NCI-H748 (cell line): ENCODE data around the gene ETFA.
A peak's percentile ranks its signal among the peaks of the same experiment; 100 is the strongest.

Experiments used
- DNase-seq: peaks from one replicate; lab custom pipeline; 2025; ENCODE audit not compliant: unreplicated experiment; lab: John Stamatoyannopoulos, UW

The ETFA gene

DNA sequence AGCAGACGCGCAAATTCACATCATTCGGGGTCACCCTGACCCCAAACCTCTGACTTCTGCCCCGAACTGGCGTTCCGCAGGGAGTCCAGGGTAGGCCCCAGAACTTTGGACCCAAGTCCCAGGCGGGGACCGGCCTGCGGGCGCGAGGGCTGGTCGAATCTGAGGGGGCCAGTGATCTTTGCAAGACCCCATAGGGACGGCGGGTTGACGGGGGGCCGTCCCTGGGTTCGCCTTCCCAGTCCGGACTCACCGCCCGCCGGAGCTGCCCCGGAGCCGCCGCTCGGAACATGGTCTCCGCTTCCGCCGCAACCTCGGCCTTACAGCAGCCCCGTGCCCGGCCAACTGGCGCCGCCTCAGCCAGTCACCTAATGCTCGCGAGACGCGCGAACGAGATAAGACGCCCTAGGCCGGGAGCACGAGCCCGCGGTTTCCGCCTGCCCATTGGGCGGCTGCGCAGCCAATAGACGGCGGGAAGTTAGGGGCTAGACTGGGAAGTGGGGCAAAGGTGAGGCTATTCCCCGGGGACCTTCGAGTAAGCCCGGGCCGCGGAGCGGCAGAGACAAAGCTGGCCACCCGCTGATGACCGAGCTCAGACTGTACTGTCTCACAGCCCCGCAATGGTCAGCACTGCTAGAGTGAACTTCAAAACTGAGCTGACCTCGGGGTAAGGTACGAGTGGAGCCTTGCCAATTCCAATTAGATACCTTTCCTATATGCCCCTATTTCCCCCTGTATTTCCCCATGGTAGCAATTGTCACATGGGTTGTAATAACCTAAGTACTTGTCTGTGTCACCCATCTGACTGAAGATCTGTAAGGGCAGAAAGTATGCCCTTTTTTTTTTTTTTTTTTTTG, at the start of gene ETFA:
ETFA (minus strand) TSS at position 370 of the 854 bp plus-strand sequence; CDS start at position 289, 81 bp downstream.
- DNase-seq, result peak; percentile 93

DNA sequence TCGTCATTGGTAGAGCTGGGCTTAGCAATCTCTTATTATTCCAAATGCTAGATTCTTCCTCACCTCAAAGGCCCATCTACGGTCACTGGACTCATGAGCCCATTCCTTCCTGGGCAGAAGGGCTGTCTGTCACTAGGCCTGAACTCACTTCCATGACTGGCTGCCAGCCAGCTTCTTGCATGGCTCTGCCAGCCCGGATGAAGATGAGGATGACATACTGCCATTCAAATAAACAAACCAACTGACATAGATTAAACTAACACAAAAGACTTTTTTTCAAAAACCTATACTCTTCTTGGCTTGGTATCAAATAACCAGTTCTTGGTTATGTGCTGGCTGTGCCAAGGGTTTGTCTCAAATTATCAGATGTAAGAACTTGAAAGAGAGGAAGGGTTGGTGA, 49.1 kb upstream of the ETFA start:
- no peak for DNase-seq

DNA sequence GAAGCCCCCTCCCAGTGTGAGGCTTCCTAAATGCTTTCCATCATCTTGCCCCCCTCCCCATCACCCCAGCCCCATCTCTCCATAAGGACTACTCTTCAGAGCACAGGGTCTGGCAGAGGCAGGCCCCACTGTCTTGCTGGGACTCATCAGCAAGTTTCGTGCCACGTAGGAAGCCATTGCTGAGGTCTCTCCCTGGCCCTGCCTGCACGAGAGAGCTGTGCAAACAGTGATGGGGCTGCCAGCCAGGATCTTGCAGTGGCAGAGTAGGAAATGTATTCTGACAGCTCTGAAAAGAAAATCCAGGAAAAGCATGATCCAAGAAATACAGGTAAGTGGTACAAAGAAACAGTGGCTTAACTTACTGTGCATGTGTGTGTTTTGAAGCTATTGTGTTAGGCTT, 47.9 kb upstream of the ETFA start:
- no peak for DNase-seq

DNA sequence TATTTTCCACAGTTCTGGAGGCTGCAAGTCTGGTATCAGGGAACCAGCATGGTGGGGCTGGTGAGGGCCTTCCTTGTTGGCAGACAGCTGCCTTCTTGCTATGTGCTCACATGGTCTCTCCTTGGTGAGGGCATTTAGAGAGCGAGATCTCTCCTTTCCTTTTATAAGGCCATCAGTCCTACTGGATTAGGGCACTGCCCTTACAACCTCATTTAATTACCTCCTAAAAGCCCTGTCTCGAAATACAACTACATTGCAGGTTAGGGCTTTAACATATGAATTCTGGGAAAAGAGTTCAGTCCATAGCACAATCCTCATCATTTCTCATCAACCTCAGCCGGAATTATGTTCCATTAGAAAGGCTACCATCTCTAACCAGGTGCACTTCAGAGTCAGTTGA, 47.2 kb upstream of the ETFA start:
- DNase-seq, result no peak

DNA sequence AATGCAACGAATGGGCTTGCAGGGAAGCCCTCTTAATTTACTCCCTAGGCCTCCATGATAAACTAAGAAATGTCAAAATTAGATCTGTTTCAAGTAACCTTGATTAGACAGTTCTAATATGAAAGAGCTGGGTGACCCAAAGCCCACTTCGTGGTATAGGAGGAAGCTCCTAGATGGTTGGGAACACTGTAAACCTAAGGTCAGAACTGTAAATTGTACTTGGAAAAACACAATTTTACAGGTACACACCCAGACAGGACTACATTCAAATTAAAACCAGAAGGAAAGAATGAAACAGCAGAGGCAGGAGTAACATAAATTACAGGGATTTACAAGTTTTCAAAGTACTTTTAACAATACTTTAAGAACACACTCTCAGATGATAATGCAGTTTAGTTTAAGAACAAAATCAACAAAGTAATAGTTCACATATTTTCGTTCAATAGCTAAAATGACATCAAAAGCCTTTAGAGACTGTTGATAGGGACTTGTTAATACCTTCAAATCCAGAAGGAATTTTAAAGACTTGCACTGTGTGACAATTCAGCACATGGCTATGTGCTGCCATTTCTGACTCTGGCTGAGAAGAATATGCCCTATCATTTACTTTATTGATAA, 43.7 kb upstream of the ETFA start:
- no peak for DNase-seq

DNA sequence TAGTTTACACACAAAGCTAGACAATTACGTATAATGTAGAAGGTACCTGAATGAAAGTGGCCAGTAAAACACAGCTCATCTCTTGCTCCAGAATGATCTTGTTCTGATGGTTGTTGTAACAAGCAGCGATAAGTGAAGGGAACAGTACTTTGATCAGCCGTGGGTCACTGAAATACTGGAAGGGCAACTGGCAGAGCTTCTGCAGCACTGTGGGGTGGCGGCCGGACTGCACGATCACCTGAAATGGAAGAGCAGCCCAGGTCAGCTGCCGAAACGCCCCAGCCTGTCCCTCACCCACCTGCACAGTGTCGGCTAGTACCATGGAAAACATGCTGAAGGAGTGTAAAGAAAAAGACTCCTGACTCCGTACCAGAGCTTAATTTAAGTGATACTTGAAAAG, 42.6 kb upstream of the ETFA start:
- DNase-seq, result no peak

DNA sequence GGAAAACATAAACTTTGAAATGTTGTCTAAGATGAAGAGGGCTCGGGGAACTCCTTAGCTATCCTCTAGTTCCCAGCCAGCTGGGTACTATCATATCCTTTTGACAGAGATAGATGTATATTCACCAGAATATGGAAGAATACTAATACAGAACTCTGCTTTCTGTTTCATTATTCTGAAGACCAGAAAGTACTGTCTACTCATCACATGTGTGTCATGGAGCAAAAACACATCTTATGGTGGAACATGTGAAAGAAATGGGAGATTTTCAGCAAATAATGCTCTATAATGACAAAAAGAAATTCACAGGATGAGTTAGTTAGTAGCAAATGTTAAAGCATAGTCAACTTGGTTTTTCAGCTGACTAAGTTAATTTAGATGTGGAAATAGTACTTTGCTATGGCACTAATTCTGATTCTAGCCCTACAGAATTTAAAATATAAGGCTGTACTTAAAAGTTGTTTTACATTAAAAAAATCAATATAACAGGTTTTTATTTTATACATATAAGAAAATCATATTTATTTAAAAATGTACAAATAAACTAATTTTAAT, 41.8 kb upstream of the ETFA start:
- no peak for DNase-seq

DNA sequence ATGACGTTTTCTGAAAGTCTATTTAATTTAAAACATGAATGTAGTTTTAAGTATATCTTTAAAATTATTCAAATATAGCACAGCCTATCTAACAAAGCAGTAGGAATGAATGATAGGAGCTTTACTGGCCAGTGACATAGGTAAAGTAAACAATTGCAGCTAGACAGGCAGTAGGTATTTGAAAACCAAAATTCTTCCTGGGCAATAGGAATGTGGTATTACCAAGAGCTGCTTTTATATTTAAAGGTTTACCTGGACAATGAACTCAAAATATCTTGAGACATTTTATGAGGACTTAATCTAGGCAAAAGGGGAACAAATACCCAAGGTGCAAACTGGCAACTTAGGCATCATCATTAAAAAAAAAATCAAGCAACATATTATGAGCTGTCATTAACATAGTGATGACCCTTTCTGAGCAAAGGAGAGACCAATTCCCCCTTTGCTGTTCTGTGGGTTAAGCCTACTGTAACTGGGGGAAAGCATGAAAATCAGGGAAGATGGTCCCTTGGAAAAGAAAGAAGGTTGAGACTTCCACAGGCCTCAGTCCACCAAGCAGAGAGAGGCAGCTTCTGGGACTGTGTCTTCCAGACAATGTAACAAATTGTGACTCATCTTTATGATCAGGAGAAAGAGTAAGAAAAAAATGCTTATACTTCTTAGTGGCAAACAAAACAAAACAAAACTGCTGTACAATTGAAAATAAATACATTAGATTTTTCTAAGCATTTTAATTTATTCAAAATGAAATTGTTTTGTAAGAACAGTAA, 38.2 kb upstream of the ETFA start:
- no peak for DNase-seq

DNA sequence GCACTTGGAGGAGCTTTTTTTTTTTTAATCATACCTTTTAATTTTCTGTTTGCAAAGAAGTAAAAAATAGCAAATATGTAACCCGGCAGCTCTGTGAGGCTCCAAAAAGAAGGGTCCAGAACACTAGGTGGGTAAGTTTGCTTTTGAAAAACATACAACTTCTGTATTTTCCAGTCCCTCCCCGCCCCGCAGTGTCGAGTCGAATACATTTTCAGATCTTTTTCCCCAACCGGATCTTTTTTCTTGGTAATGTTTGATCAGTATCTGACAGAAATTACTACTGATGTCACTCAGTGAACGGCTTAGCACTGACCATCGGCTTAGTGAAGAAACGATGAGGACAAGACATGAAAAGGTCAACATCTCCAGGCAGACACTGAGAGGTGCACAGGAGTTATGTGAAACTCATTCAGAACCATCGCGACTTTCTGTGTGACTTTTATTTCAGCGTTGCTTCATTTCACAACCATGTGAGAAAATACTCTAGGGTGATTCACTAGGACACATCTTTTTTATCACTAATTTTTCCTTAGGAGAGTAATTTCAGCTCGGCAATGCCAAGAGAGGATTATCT, 36.3 kb upstream of the ETFA start:
- DNase-seq, result no peak

DNA sequence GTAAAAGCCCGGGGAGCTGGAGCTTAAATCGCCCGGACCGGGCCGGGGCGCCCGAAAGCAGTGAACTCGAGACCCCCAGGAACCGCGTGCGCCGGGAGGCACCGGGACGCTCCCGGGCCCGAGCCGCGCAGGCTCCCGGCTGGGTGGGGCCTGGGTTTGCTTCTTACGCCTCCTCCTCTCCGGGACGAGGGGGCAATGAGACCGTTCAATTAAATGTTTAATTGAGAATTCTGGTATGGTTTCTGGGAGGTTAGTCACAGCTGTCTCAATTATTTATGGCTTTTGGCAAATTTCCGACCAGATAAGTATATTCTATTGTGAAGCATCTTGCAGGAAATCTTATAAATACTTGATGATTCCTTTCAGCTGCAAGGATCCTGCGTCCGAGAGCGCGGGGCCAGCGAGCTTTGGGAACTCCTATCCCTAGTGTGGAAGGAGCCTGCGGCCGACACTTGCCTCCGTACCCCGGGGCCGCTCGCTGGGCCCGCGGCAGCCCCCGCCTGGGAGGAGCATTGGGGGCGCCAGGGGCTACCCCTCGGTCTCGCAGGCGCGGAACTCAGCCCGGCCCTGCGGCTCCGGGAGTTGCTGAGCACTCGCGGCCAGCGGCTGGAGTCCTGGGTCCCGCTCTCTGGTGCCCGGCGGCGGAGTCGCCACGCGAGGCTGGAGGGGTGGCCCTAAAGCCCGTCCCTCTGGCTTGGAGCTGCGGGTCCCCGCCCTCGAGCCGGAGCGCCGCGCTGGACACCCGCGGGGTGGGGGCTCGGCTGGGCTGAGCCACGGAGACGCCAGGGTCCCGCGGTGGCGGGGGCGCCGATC, 35.6 kb upstream of the ETFA start:
- no peak for DNase-seq

DNA sequence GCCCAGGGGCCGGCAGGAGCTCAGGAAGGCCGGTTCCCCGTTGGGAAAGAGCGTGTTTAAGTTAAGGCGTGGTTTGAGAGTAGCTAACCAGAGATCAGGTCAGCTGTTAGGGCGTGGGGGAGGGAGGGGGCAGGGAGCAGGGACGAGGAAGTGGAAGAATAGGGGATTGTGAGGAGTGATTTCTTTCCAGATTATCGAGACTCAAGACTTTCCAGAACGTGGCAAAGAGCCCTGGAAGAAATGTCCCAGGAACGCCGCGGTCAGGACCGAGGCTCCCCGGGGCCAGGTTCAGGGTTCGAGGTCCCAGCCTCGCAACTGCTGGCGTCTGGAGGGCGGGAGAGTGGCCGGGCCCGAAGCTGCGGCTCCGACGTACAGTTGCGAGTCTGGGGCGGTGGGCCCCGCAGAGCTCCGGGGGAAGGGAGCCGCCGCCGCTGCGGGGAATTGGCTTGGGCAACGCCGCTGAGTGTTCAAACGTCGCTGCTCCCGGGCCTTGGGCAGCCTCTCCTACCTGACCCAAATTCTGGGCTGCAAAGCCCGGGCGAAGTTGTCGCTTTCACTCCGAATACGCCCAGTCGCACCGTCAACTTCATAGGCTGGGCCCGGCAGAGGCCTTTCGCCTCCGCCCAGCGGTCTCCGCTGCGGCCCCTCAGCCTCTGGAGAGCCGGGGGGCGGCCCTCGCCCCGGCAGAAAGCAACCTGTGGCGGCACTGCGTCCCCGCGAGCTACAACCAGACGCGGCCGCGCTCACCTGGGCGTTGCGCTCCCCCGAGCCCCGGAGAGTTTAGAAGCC, 34.8 kb upstream of the ETFA start:
- DNase-seq, result peak; percentile 12

DNA sequence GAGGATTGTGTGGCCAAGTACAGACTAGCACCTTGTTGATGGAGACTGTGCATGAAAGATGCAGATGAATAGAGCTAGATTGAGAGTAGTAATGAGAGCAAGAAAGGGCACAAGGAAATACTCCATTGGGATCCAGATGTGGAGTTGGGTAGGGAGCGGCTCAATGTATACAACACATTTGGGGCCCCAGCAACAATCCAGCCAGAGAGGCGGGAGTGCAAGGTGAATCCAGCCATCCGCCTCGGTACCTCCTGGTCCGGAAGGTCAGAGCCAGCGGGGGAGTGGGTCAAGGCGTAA, 34.3 kb upstream of the ETFA start:
- DNase-seq, result no peak

DNA sequence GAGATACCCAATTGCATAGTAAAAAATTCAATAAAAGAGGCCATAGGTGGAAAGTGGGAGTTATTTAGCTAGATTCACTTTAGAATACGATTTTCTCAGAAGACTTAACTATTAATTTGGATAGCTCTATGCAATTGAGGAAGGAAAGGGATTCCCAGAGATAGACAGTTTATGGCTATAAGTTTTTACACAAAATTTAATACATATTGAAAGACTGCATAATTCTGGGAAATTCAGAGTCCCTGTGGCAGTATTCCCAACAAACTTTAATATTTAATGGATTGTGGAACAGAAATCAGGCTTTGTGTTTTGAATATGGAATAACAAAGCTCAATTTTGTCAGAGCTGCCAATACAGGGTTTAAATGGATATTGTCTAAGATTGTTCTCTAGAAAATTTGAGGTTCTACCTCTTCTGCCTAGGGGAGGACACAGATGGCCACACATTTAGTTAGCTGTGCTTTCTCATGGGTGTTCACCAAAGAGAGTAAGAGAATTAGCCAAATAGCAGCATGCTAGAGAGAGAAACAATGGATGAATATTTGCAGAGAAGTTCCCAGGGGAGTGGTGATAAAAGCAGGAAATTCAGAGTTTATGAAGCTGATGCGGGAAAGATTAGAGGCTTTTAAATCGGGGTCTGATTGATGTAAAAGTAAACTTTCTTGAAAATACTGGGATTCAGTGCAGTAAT, 33.8 kb upstream of the ETFA start:
- DNase-seq, result no peak

DNA sequence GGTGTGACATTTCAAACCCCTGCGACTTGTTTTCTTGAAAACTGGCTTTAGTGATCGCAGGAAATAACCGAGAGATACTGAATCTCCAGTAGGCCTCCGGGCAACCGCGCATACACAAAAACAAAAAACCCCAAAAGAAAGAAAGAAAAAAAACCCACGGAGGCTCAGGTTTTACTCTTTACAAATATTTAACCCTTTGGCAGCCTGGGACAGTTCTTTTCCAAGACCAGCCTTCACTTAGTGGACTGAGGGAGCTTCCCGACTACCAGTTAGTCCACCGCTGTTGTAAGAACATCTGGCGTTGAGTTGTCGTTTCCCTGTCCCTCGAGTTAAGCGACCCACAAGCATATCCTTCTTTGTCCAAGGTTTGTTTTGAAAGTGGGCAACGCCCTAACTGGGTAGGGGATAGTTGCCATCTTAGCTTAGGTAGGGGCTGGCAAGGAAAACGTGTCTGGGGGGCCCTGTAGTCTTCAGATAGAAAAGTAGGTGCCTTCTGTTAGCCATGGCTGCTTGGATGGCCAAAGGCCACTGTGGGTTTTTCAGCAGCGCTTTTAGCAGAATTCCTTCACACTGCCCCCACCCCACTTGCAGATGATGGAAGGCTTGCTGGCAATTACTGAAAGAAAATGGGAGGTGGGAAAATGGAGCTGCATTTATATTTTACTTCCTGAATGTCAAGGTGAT, 32.2 kb upstream of the ETFA start:
- no peak for DNase-seq

DNA sequence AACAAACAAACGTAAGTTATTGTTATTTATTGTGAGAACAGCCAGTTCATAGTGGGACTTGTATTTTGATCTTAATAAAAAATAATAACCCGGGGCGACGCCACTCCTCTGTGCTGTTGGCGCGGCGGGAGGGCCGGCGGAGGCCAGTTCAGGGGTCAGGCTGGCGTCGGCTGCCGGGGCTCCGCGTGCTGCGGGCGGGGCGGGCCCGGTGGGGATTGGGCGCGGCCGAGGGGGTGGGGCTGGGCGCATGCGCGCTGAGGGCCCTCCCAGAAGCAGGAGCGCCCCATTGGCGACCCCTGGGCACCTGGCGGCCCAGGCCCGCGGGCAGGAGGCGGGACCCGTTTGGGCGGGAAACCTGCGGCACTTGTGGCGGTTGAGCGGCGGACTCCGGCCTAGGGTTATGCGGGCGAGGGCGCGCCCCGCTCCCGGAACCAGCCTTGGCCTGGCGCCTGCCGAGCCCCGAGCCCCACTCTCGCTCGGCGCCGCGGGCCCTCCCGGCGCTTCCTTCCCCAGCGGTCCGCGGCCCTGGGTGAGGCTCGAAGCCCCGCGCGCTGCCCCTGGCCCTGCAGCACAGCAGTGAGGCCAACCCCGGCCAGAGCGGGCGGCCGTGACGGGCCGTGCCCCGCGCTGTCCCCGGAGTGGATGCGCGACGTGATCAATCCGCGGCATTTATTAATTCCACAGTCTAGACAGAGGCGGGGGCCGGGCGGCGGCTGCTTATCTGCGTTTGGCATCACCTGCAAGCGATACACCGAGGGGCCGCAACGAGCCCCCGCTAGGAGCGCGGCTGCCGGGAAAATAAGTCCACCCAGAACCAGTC, 31.3 kb upstream of the ETFA start:
- no peak for DNase-seq

DNA sequence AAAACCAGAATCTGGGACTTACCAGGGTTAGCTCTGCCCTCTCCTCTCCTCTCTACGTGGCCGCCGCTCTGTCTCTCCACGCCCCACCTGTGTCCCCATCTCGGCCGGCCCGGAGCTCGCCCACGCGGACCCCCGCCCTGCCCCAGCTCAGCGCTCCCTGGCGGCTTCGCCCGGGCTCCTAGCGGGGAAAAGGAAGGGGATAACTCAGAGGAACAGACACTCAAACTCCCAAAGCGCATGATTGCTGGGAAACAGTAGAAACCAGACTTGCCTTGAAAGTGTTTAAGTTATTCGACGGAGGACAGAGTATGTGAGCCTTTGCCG, 30.8 kb upstream of the ETFA start:
- DNase-seq, result no peak

DNA sequence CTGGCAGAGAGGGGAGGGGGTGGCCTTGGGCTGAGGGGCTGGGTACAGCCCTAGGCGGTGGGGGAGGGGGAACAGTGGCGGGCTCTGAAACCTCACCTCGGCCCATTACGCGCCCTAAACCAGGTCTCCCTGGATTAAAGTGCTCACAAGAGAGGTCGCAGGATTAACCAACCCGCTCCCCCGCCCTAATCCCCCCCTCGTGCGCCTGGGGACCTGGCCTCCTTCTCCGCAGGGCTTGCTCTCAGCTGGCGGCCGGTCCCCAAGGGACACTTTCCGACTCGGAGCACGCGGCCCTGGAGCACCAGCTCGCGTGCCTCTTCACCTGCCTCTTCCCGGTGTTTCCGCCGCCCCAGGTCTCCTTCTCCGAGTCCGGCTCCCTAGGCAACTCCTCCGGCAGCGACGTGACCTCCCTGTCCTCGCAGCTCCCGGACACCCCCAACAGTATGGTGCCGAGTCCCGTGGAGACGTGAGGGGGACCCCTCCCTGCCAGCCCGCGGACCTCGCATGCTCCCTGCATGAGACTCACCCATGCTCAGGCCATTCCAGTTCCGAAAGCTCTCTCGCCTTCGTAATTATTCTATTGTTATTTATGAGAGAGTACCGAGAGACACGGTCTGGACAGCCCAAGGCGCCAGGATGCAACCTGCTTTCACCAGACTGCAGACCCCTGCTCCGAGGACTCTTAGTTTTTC, 30.2 kb upstream of the ETFA start:
- DNase-seq, result peak; percentile 37
